ENCODE data around the gene CYP2W1. TPM values are rescaled to one million over a fixed set of nuclear protein-coding genes. Genes with fewer than 3 reads are reported as not detected.

Gene CYP2W1
- polyA plus RNA-seq, 3 donors from 2014 or later, result not detected

GRCh38 chr7:1008733-1009363 lies 25.9 kb downstream of the CYP2W1 start:
- Mint-ChIP-seq H3K36me3 (peaks cover 0 to 6% (median 4%) of the 10 kb centered on the region in 3 donors), H3K27ac (peak overlapping the region in 1 of 6 donors; percentile 78), H3K27me3 (ENCODE audit: low read depth in 3 of 3) (peaks cover 16 to 24% (median 22%) of the 10 kb centered on the region in 3 donors), H3K4me1 (peaks cover 13 to 28% of the 10 kb centered on the region in 2 donors), H3K4me3 (no peak overlapping the region), H3K9me3 (peaks cover 0 to 7% (median 5%) of the 10 kb centered on the region in 6 donors)
- DNase-seq, result no peak

GRCh38 chr7:1009747-1010146 lies 26.8 kb downstream of the CYP2W1 start:
- no peak for DNase-seq
- H3K27ac Mint-ChIP-seq, result peak overlapping the region in 1 of 6 donors; percentile 17
- peaks cover 0 to 6% (median 4%) of the 10 kb centered on the region in 3 donors for H3K36me3 Mint-ChIP-seq
- H3K4me3 Mint-ChIP-seq, result no peak overlapping the region
- H3K27me3 Mint-ChIP-seq (ENCODE audit: low read depth in 3 of 3), result peaks cover 12 to 24% (median 19%) of the 10 kb centered on the region in 3 donors
- peaks cover 17 to 31% of the 10 kb centered on the region in 2 donors for H3K4me1 Mint-ChIP-seq
- H3K9me3 Mint-ChIP-seq, result peaks cover 0 to 7% (median 5%) of the 10 kb centered on the region in 6 donors

- H3K4me1 Mint-ChIP-seq, result peaks cover 17 to 31% of the 10 kb centered on the region in 2 donors
- peaks cover 0 to 7% (median 5%) of the 10 kb centered on the region in 6 donors for H3K9me3 Mint-ChIP-seq
- H3K4me3 Mint-ChIP-seq, result no peak overlapping the region
- no peak for DNase-seq
- peaks cover 12 to 21% (median 19%) of the 10 kb centered on the region in 3 donors for H3K27me3 Mint-ChIP-seq (ENCODE audit: low read depth in 3 of 3)
- H3K27ac Mint-ChIP-seq, result no peak overlapping the region
- peaks cover 0 to 6% (median 4%) of the 10 kb centered on the region in 3 donors for H3K36me3 Mint-ChIP-seq
Measured at GRCh38 chr7:1010226-1010625, 27.2 kb downstream of the CYP2W1 start.

GRCh38 chr7:1011297-1012003 lies 28.5 kb downstream of the CYP2W1 start:
- H3K27me3 Mint-ChIP-seq (ENCODE audit: low read depth in 3 of 3), result peaks cover 12 to 19% (median 17%) of the 10 kb centered on the region in 3 donors
- H3K4me1 Mint-ChIP-seq, result peaks cover 17 to 29% of the 10 kb centered on the region in 2 donors
- DNase-seq, result peak; percentile 77 to 85 (median 78)
- peaks cover 0 to 4% (median 3%) of the 10 kb centered on the region in 3 donors for H3K36me3 Mint-ChIP-seq
- peak overlapping the region; percentile 58 to 70 (median 65) for H3K4me3 Mint-ChIP-seq
- H3K27ac Mint-ChIP-seq, result peak overlapping the region; percentile 75 to 97 (median 92)
- H3K9me3 Mint-ChIP-seq, result peaks cover 0 to 7% (median 5%) of the 10 kb centered on the region in 6 donors

GRCh38 chr7:1012004-1012715 lies 29.2 kb downstream of the CYP2W1 start:
- no peak for DNase-seq
- Mint-ChIP-seq H3K27ac (peak overlapping the region in 4 of 6 donors; percentile 40 to 95 (median 84)), H3K4me1 (peaks cover 17 to 27% of the 10 kb centered on the region in 2 donors), H3K9me3 (peaks cover 0 to 7% (median 5%) of the 10 kb centered on the region in 6 donors), H3K36me3 (peaks cover 0 to 4% (median 3%) of the 10 kb centered on the region in 3 donors), H3K4me3 (peak overlapping the region in 1 of 5 donors; percentile 65), H3K27me3 (ENCODE audit: low read depth in 3 of 3) (peaks cover 12 to 19% (median 17%) of the 10 kb centered on the region in 3 donors)

- H3K36me3 Mint-ChIP-seq, result peaks cover 0 to 4% (median 3%) of the 10 kb centered on the region in 3 donors
- H3K9me3 Mint-ChIP-seq, result peaks cover 0 to 7% (median 5%) of the 10 kb centered on the region in 6 donors
- H3K27me3 Mint-ChIP-seq (ENCODE audit: low read depth in 3 of 3), result peaks cover 12 to 19% (median 17%) of the 10 kb centered on the region in 3 donors
- no peak overlapping the region for H3K27ac Mint-ChIP-seq
- H3K4me3 Mint-ChIP-seq, result no peak overlapping the region
- H3K4me1 Mint-ChIP-seq, result peaks cover 17 to 27% of the 10 kb centered on the region in 2 donors
- DNase-seq, result no peak
Measured at GRCh38 chr7:1012716-1013095, 29.7 kb downstream of the CYP2W1 start.

GRCh38 chr7:1013581-1013980 lies 30.6 kb downstream of the CYP2W1 start:
- peaks cover 0 to 4% (median 3%) of the 10 kb centered on the region in 3 donors for H3K36me3 Mint-ChIP-seq
- H3K27ac Mint-ChIP-seq, result peak overlapping the region in 1 of 6 donors; percentile 30
- H3K4me1 Mint-ChIP-seq, result peaks cover 17 to 30% of the 10 kb centered on the region in 2 donors
- no peak overlapping the region for H3K4me3 Mint-ChIP-seq
- peaks cover 0 to 7% (median 5%) of the 10 kb centered on the region in 6 donors for H3K9me3 Mint-ChIP-seq
- DNase-seq, result no peak
- H3K27me3 Mint-ChIP-seq (ENCODE audit: low read depth in 3 of 3), result peaks cover 12 to 19% (median 17%) of the 10 kb centered on the region in 3 donors

GRCh38 chr7:1014681-1015080 lies 31.7 kb downstream of the CYP2W1 start:
- peaks cover 17 to 27% of the 10 kb centered on the region in 2 donors for H3K4me1 Mint-ChIP-seq
- peaks cover 0 to 7% (median 5%) of the 10 kb centered on the region in 6 donors for H3K9me3 Mint-ChIP-seq
- peaks cover 11 to 17% (median 15%) of the 10 kb centered on the region in 3 donors for H3K27me3 Mint-ChIP-seq (ENCODE audit: low read depth in 3 of 3)
- H3K27ac Mint-ChIP-seq, result no peak overlapping the region
- DNase-seq, result no peak
- H3K4me3 Mint-ChIP-seq, result no peak overlapping the region
- peaks cover 0 to 4% (median 0%) of the 10 kb centered on the region in 3 donors for H3K36me3 Mint-ChIP-seq

- Mint-ChIP-seq H3K27ac (no peak overlapping the region), H3K27me3 (ENCODE audit: low read depth in 3 of 3) (peaks cover 11 to 16% (median 15%) of the 10 kb centered on the region in 3 donors), H3K36me3 (peaks cover 0 to 4% (median 0%) of the 10 kb centered on the region in 3 donors), H3K4me1 (peaks cover 17 to 27% of the 10 kb centered on the region in 2 donors), H3K9me3 (peaks cover 0 to 7% (median 5%) of the 10 kb centered on the region in 6 donors), H3K4me3 (no peak overlapping the region)
- no peak for DNase-seq
Measured at GRCh38 chr7:1015196-1016121, 32.5 kb downstream of the CYP2W1 start.

- H3K9me3 Mint-ChIP-seq, result peaks cover 0 to 3% (median 0%) of the 10 kb centered on the region in 6 donors
- no peak for DNase-seq
- H3K4me1 Mint-ChIP-seq, result peaks cover 8 to 16% of the 10 kb centered on the region in 2 donors
- H3K36me3 Mint-ChIP-seq, result peaks cover 0 to 5% (median 4%) of the 10 kb centered on the region in 3 donors
- H3K27me3 Mint-ChIP-seq (ENCODE audit: low read depth in 3 of 3), result peaks cover 0 to 2% (median 2%) of the 10 kb centered on the region in 3 donors
- no peak overlapping the region for H3K4me3 Mint-ChIP-seq
- H3K27ac Mint-ChIP-seq, result no peak overlapping the region
Measured at GRCh38 chr7:1016577-1017531, 33.9 kb downstream of the CYP2W1 start.

- Mint-ChIP-seq H3K27ac (no peak overlapping the region), H3K4me3 (no peak overlapping the region)
- DNase-seq, result no peak
Measured at GRCh38 chr7:1017586-1018333, 34.8 kb downstream of the CYP2W1 start.

More at GRCh38 chr7:1017586-1018333, 34.8 kb downstream of the CYP2W1 start:
- Mint-ChIP-seq H3K27me3 (ENCODE audit: low read depth in 3 of 3) (peaks cover 0 to 2% (median 0%) of the 10 kb centered on the region in 3 donors), H3K4me1 (peaks cover 8 to 13% of the 10 kb centered on the region in 2 donors), H3K9me3 (peaks cover 0 to 6% (median 1%) of the 10 kb centered on the region in 6 donors), H3K36me3 (peaks cover 0 to 11% (median 10%) of the 10 kb centered on the region in 3 donors)
